Activated CD8-positive, alpha-beta T cell treated with anti-CD3 and anti-CD28 coated beads for 36 hours (primary cell): ENCODE measurements around the gene SLC35B1. TPM values are rescaled to one million over a fixed set of nuclear protein-coding genes. Genes with fewer than 3 reads are reported as not detected.
"Not testable (repeated sequence)": the region's sequence is repeated elsewhere in the genome, so short reads cannot be mapped to it uniquely, and the experiment has no call there.

Experiments
- ATAC-seq: fragments of 200-7000 bp; cut with Tn5 transposase; one replicate; pipeline ENCODE4 v1.10.0; 2021; ENCODE audit warnings: mild to moderate bottlenecking, moderate library complexity
- CTCF ChIA-PET: fragments of 350-600 bp; sonication (Branson Sonifier 250); formaldehyde crosslinking; loops from one replicate; lab custom pipeline; 2021; ENCODE audit warnings: antibody characterized with exemption; lab: Charles Lee
- POLR2A ChIA-PET: fragments of 350-600 bp; sonication (Branson Sonifier 250); formaldehyde crosslinking; loops from one replicate; lab custom pipeline; 2021; ENCODE audit warnings: antibody characterized with exemption; lab: Charles Lee
- DNase-seq: peaks from one replicate; pipeline ENCODE4 v3.0.0-alpha.2; 2020
- H3K27ac Mint-ChIP-seq: one replicate; pipeline ENCODE4 v1.8.0; 2021; ENCODE audit warnings: mild to moderate bottlenecking, mixed read lengths
- H3K27me3 Mint-ChIP-seq: one replicate; pipeline ENCODE4 v1.8.0; 2021; ENCODE audit warnings: mixed read lengths
- H3K36me3 Mint-ChIP-seq: one replicate; pipeline ENCODE4 v1.8.0; 2021; ENCODE audit warnings: low read depth, mixed read lengths
- H3K4me1 Mint-ChIP-seq: one replicate; pipeline ENCODE4 v1.8.0; 2021; ENCODE audit warnings: low read depth, mixed read lengths
- H3K4me3 Mint-ChIP-seq: one replicate; pipeline ENCODE4 v1.8.0; 2021; ENCODE audit warnings: mild to moderate bottlenecking, moderate library complexity, mixed read lengths
- H3K9me3 Mint-ChIP-seq: one replicate; pipeline ENCODE4 v1.8.0; 2021; ENCODE audit warnings: mixed read lengths
- CTCF ChIP-seq: fragments of 200-600 bp; IDR thresholded peaks from one replicate; pipeline ENCODE4 v1.8.0; 2022; ENCODE audit warnings: antibody characterized with exemption, mild to moderate bottlenecking
- intact Hi-C: fragments of 100-400 bp; cut with micrococcal nuclease; formaldehyde crosslinking; loops from one replicate; pipeline ENCODE4 v1.10.0; 2022
- total RNA-seq, 2 experiments: library from RNA; stranded (reverse); gene quantifications; one replicate each; pipeline ENCODE4 v1.2.3, GENCODE V29; 2021

SLC35B1 gene
- total RNA-seq, 2 experiments from 2014 or later = 38.6 to 46.6 TPM

- peaks cover 33% of the 10 kb centered on the region for H3K36me3 Mint-ChIP-seq
- no peaks in the 10 kb centered on the region for H3K27me3 Mint-ChIP-seq
- no peak for DNase-seq
- ATAC-seq = no peak
- no peak for TF ChIP-seq CTCF
- H3K27ac Mint-ChIP-seq = no peak overlapping the region
- intact Hi-C loops = no loop called here
- H3K9me3 Mint-ChIP-seq = peaks cover 5% of the 10 kb centered on the region
- CTCF ChIA-PET = interaction anchor here (1.1 to 3.1 kb wide), 5 partner anchors 10 to 170 kb away, joined by 3 to 14 read pairs (median 4); partner anchors contain the start of gene SLC35B1
- H3K4me3 Mint-ChIP-seq = no peak overlapping the region
- H3K4me1 Mint-ChIP-seq = peaks cover 53% of the 10 kb centered on the region
- POLR2A ChIA-PET = interaction anchor here (0.7 to 1.4 kb wide), 5 partner anchors 11 to 237 kb away, joined by 3 to 4 read pairs (median 4); no protein-coding TSS in a partner anchor
Observed at GRCh38 chr17:49727380-49727779, 19.6 kb upstream of the SLC35B1 start.

GRCh38 chr17:49725452-49726130 lies 17.8 kb upstream of the SLC35B1 start:
- Mint-ChIP-seq H3K27ac (peak overlapping the region; percentile 11), H3K36me3 (peaks cover 25% of the 10 kb centered on the region), H3K4me1 (peaks cover 45% of the 10 kb centered on the region), H3K4me3 (no peak overlapping the region), H3K9me3 (peaks cover 5% of the 10 kb centered on the region), H3K27me3 (no peaks in the 10 kb centered on the region)
- no peak for TF ChIP-seq CTCF
- DNase-seq (no peak), ATAC-seq (no peak)
- intact Hi-C loops = no loop called here
- POLR2A ChIA-PET = interaction anchor here (0.6 kb wide), 1 partner anchor 375 kb away, joined by 3 read pairs; no protein-coding TSS in a partner anchor
- CTCF ChIA-PET = no interaction called here

- H3K4me3 Mint-ChIP-seq, H3K9me3 Mint-ChIP-seq, H3K27ac Mint-ChIP-seq, intact Hi-C loops, ATAC-seq, H3K27me3 Mint-ChIP-seq, DNase-seq: not testable (repeated sequence)
- ChIA-PET POLR2A (interaction anchor here (1.3 kb wide), 1 partner anchor 17 kb away, joined by 3 read pairs; no protein-coding TSS in a partner anchor), CTCF (interaction anchor here (1.1 to 1.9 kb wide), 2 partner anchors 9 to 17 kb away, joined by 4 read pairs; partner anchors contain the start of gene SLC35B1)
- H3K36me3 Mint-ChIP-seq = peaks cover 26% of the 10 kb centered on the region
- H3K4me1 Mint-ChIP-seq = peaks cover 35% of the 10 kb centered on the region
Observed at GRCh38 chr17:49724552-49724951, 16.8 kb upstream of the SLC35B1 start.

- Mint-ChIP-seq H3K27ac (peak overlapping the region; percentile 42), H3K4me3 (no peak overlapping the region), H3K36me3 (peaks cover 28% of the 10 kb centered on the region), H3K4me1 (peaks cover 27% of the 10 kb centered on the region), H3K27me3 (no peaks in the 10 kb centered on the region), H3K9me3 (peaks cover 5% of the 10 kb centered on the region)
- POLR2A ChIA-PET = interaction anchor here (0.7 to 1.4 kb wide), 2 partner anchors 17 to 64 kb away, joined by 3 to 4 read pairs; no protein-coding TSS in a partner anchor
- TF ChIP-seq CTCF = no peak
- ATAC-seq (no peak), DNase-seq (no peak)
- intact Hi-C loops = no loop called here
- CTCF ChIA-PET = interaction anchor here (1.9 kb wide), 1 partner anchor 8 kb away, joined by 4 read pairs; no protein-coding TSS in a partner anchor
Observed at GRCh38 chr17:49723423-49723822, 15.7 kb upstream of the SLC35B1 start.

GRCh38 chr17:49722066-49722465 lies 14.3 kb upstream of the SLC35B1 start:
- ATAC-seq = no peak
- no peak for DNase-seq
- peaks cover 41% of the 10 kb centered on the region for H3K36me3 Mint-ChIP-seq
- no peak overlapping the region for H3K4me3 Mint-ChIP-seq
- intact Hi-C loops = no loop called here
- H3K27ac Mint-ChIP-seq = no peak overlapping the region
- TF ChIP-seq CTCF = no peak
- ChIA-PET POLR2A (no interaction called here), CTCF (interaction anchor here (0.7 to 2.6 kb wide), 3 partner anchors 9 to 25 kb away, joined by 3 to 9 read pairs (median 3); no protein-coding TSS in a partner anchor)
- peaks cover 32% of the 10 kb centered on the region for H3K4me1 Mint-ChIP-seq
- H3K9me3 Mint-ChIP-seq = peaks cover 5% of the 10 kb centered on the region
- H3K27me3 Mint-ChIP-seq = no peaks in the 10 kb centered on the region
